ENCODE data around the gene NBEAL1. TPM values are rescaled to one million over a fixed set of nuclear protein-coding genes. Genes with fewer than 3 reads are reported as not detected.

Gene NBEAL1
- total RNA-seq, 6 experiments from 2014 or later, result 17.7 to 29.2 (median 23.8) TPM

DNA sequence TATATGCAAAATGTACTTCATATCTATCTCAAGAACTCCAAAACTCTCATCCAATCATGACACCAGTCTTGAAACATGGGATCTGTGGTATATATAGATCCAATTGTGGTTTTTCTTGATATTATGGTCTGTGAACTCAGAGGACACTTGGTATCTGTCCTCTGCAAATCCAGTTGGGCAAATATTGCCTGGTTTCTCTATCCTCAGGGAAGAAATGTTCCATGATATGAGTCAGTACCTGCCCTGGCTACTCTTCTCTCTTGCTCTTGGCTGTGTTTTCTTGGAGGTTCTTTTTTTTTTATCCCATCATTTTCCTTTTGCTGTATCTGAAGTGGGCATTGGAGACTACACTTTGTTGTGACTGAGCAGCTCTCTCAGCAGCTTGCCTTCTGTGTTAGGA lies 10.9 kb downstream of the NBEAL1 start:
- peak; percentile 14 for DNase-seq
- Mint-ChIP-seq H3K4me3 (no peak overlapping the region), H3K36me3 (ENCODE audit: low read depth) (peaks cover 8% of the 10 kb centered on the region; the same call in 1 of the 2 replicates), H3K27ac (peak overlapping the region; percentile 15; the same call in 1 of the 2 replicates), H3K27me3 (ENCODE audit: insufficient read depth) (no peaks in the 10 kb centered on the region), H3K4me1 (ENCODE audit: low read depth) (peaks cover 34% of the 10 kb centered on the region), H3K9me3 (no peaks in the 10 kb centered on the region)
- TF ChIP-seq, protein P1, sequence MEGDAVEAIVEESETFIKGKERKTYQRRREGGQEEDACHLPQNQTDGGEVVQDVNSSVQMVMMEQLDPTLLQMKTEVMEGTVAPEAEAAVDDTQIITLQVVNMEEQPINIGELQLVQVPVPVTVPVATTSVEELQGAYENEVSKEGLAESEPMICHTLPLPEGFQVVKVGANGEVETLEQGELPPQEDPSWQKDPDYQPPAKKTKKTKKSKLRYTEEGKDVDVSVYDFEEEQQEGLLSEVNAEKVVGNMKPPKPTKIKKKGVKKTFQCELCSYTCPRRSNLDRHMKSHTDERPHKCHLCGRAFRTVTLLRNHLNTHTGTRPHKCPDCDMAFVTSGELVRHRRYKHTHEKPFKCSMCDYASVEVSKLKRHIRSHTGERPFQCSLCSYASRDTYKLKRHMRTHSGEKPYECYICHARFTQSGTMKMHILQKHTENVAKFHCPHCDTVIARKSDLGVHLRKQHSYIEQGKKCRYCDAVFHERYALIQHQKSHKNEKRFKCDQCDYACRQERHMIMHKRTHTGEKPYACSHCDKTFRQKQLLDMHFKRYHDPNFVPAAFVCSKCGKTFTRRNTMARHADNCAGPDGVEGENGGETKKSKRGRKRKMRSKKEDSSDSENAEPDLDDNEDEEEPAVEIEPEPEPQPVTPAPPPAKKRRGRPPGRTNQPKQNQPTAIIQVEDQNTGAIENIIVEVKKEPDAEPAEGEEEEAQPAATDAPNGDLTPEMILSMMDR (IDR thresholded peaks at IDR 0.05), result no peak

DNA sequence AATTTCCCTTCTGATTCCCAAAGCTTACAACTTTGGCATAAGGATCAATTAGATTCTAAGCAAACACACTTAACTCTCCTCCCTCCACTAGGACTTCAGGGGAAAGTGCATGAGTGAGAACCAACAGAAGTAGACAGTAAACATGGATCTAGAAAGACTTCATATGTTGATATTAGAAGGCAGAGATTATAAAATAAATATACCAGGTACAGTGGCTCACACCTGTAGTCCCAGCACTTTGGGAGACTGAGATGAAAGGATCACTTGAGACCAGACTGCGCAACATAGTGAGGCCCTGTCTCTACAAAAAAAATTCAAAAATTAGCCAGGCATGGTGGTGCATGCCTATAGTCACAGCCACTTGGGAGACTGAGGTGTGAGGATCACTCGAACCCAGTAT lies 15.9 kb downstream of the NBEAL1 start:
- Mint-ChIP-seq H3K4me3 (no peak overlapping the region), H3K36me3 (ENCODE audit: low read depth) (peaks cover 5% of the 10 kb centered on the region; the same call in 1 of the 2 replicates), H3K27ac (no peak overlapping the region), H3K27me3 (ENCODE audit: insufficient read depth) (no peaks in the 10 kb centered on the region), H3K4me1 (ENCODE audit: low read depth) (peaks cover 13% of the 10 kb centered on the region), H3K9me3 (no peaks in the 10 kb centered on the region)
- TF ChIP-seq, protein P1 (IDR thresholded peaks at IDR 0.05), result no peak
- DNase-seq, result no peak

DNA sequence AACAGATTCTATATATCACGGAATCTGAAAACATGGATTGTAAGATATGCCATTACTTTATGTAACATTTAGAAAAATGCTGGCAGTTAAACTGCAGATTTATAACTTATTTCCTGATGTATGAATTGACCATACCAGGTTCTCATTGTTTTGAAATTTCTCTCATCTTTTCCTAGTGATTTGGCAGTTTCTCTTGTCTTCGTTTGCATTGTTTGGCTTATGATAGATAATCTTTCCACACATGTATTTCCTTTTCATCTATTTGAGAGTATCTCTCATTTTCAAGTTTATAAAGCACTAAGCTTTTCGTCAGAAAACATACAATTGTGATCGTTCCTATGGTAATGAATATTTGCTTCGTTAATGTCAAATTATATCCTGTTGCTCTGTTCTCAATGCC lies 16.3 kb downstream of the NBEAL1 start:
- peaks cover 5% of the 10 kb centered on the region; the same call in 1 of the 2 replicates for H3K36me3 Mint-ChIP-seq (ENCODE audit: low read depth)
- TF ChIP-seq, protein P1 (IDR thresholded peaks at IDR 0.05), result no peak
- DNase-seq, result no peak
- no peaks in the 10 kb centered on the region for H3K27me3 Mint-ChIP-seq (ENCODE audit: insufficient read depth)
- no peak overlapping the region for H3K27ac Mint-ChIP-seq
- H3K4me1 Mint-ChIP-seq (ENCODE audit: low read depth), result peaks cover 10% of the 10 kb centered on the region; the same call in 1 of the 2 replicates
- H3K9me3 Mint-ChIP-seq, result no peaks in the 10 kb centered on the region
- H3K4me3 Mint-ChIP-seq, result no peak overlapping the region

DNA sequence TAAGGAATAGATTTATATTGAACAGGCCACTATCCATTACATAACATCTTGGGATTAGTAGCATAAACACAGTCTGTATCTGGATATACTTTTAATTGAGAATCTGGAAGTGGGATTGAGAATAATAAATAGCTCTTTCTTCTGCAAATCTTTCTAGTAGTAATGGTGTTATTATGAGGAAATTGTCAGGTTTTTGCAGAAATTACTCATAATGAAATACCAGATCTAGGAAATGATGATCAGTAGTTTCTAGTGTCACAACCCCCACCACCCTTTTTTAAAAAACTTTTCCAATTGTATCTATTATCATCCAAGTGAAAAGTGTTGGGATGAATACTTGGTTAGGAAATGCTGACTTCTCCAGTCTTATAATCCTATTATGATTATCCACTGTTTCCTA lies 18.7 kb downstream of the NBEAL1 start:
- peaks cover 8% of the 10 kb centered on the region for H3K36me3 Mint-ChIP-seq (ENCODE audit: low read depth)
- no peak overlapping the region for H3K27ac Mint-ChIP-seq
- DNase-seq, result no peak
- no peaks in the 10 kb centered on the region for H3K9me3 Mint-ChIP-seq
- no peaks in the 10 kb centered on the region for H3K27me3 Mint-ChIP-seq (ENCODE audit: insufficient read depth)
- peaks cover 21% of the 10 kb centered on the region for H3K4me1 Mint-ChIP-seq (ENCODE audit: low read depth)
- TF ChIP-seq, protein P1 (IDR thresholded peaks at IDR 0.05), result no peak
- H3K4me3 Mint-ChIP-seq, result no peak overlapping the region

DNA sequence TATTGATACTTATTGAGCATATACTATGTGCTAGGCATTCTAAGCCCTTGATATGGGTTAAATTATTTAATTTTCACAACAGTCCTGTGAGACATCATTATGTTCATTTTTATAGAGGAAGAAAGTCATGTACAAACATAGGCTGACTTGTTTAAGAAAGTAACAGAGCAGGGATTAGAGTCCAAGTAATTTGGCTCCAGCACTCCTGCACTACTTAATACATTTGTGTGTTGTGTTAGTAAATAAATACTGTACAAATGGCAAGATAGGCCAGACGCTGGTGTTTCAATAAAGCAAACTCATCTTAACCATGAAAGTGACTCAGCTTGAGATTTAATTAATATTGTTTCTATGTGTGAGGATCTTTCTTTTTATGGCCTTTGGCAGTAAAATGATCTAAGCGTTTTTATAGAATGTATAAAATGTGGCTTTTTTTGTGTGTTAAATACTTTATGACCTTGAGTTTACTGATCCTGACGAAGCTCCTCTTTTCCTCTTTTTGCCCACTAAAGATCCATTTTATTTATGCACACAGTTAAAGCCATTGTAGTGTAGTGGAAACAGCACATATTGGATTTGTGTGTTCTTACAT lies 21.3 kb downstream of the NBEAL1 start:
- H3K9me3 Mint-ChIP-seq, result no peaks in the 10 kb centered on the region
- H3K36me3 Mint-ChIP-seq (ENCODE audit: low read depth), result peaks cover 25% of the 10 kb centered on the region
- H3K27me3 Mint-ChIP-seq (ENCODE audit: insufficient read depth), result no peaks in the 10 kb centered on the region
- TF ChIP-seq, protein P1 (IDR thresholded peaks at IDR 0.05), result no peak
- no peak overlapping the region for H3K4me3 Mint-ChIP-seq
- H3K27ac Mint-ChIP-seq, result no peak overlapping the region
- peaks cover 25% of the 10 kb centered on the region for H3K4me1 Mint-ChIP-seq (ENCODE audit: low read depth)
- no peak for DNase-seq
